NCI-H524 treated with DMSO at 0.1 percent for 48 hours (cell line): Measurements from ENCODE around the gene ZNF383.
"Not testable (repeated sequence)": the region's sequence is repeated elsewhere in the genome, so short reads cannot be mapped to it uniquely, and the experiment has no call there.

ENCODE experiments used
- DNase-seq: peaks from one replicate; lab custom pipeline; 2025; lab: John Stamatoyannopoulos, UW

The ZNF383 gene

DNA sequence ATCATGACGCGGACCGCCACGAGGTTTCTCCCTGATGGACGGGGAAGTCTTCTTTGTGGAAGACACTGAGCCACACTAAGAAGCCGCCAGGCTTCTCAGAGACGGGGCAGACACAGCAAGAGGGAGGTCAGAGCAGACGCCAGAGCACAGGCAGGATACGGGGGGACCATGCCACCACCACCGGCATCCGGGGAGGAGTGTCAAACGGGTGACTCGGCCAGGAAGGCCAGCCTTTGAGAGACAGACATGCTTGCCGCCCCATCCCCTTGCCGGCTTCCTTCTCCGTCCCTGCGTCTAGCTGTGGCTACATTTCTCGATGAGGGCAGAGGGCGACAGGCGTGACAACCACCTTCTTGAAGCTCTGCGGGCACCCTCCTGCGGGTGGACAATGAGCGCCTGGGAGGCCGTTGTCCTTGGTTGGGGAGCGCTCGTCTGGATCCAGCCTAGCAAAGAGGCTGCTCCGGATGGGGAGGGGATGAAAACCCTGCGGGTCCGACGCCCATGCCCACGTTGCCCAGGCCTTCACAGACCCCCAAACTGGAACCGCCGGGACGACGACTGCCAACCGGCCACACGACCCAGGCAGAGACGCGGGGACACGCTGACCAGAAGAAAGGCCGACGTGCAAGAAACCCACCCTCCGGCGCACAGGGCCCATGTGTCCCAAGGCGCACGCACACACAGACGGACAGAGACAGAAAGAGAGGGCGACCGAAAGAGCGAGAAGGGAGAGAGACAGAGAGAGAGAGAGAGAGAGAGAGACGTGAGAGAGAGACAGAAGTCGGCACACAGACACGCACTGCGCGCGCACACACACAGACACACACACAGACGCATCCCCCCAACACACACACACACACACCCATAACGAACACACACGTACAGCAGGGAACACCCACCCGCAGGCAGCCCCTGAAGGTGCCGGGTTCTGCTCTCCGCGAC, 75.3 kb downstream of the ZNF383 start:
- DNase-seq = not testable (repeated sequence)

DNA sequence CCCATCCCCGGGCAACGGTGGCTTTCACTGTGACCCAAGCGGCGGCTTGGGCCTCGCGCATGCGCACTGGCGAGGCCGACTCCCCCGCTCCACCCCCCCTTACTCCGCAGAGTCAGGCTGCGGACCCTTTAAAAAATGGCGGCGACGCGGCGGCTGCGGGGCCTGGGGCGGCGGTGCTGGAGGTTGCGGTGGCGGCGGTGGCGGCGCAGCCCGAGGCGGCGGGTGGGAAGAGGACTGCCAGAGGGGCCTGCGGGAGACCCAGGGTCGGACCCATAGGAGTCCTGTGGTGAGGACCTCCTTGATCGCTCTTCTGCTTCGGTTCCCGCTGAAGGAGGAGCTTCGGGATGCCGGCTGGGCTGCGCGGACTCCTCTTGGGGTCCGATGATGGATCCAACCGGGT, 76.2 kb downstream of the ZNF383 start:
- DNase-seq = not testable (repeated sequence)
